ENCODE data around the gene P2RY11.

Gene P2RY11

DNA sequence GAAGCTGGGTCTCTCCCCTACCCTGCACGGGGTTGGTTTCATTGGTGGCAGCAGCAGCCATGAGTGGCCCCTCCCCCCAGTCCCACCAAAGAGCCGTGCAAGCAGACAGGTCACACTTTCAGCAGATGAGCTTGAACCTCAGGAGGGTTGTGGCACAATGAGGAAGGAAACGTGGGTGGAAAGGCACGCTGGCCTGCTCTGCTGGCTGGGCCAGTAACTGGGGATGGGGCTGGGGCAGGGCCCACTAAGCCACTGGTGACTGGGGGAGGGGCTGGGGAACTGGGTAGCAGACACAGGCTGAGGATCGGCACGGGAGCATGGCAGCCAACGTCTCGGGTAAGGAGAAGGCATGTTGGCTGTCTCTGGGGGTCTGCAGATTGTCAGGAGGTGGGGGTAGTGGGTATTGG lies at the start of gene P2RY11:
TSS of gene P2RY11 (plus strand) at position 289 of the 407 bp plus-strand sequence. CDS start at position 318, 29 bp downstream.
- no peak for DNase-seq (ENCODE audit: extremely low spot score)
- ChIA-PET POLR2A (interaction anchor here (1.6 kb wide), 1 partner anchor 15 kb away, joined by 4 read pairs; no protein-coding TSS in a partner anchor), CTCF (interaction anchor here (0.8 to 0.9 kb wide), 2 partner anchors 31 to 84 kb away, joined by 3 to 6 read pairs; no protein-coding TSS in a partner anchor)
- TF ChIP-seq ELF4 (IDR thresholded peaks at IDR 0.05) (no peak), HDGF (IDR thresholded peaks at IDR 0.05; ENCODE audit: borderline replicate concordance) (no peak), TARDBP (IDR thresholded peaks at IDR 0.05) (no peak), L3MBTL2 (conservative IDR thresholded peaks at IDR 0.05) (no peak), FOXK2 (IDR thresholded peaks at IDR 0.05) (no peak)

GRCh38 chr19:10061717-10062310 lies 49.7 kb upstream of the P2RY11 start:
- ChIA-PET CTCF (no interaction called here), POLR2A (no interaction called here)
- peak; percentile 35 for DNase-seq (ENCODE audit: extremely low spot score)
- no peak for TF ChIP-seq BHLHE40 (IDR thresholded peaks at IDR 0.05; ENCODE audit: borderline replicate concordance)
- TF ChIP-seq L3MBTL2 (conservative IDR thresholded peaks at IDR 0.05) = no peak
- TF ChIP-seq ARNT (IDR thresholded peaks at IDR 0.05) = no peak
- TF ChIP-seq, protein P1, sequence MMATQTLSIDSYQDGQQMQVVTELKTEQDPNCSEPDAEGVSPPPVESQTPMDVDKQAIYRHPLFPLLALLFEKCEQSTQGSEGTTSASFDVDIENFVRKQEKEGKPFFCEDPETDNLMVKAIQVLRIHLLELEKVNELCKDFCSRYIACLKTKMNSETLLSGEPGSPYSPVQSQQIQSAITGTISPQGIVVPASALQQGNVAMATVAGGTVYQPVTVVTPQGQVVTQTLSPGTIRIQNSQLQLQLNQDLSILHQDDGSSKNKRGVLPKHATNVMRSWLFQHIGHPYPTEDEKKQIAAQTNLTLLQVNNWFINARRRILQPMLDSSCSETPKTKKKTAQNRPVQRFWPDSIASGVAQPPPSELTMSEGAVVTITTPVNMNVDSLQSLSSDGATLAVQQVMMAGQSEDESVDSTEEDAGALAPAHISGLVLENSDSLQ (IDR thresholded peaks at IDR 0.05) = no peak
- no peak for TF ChIP-seq ZNF384 (IDR thresholded peaks at IDR 0.05)
- no peak for TF ChIP-seq FOXA1 (IDR thresholded peaks at IDR 0.05)
- TF ChIP-seq TARDBP (IDR thresholded peaks at IDR 0.05) = no peak
- TF ChIP-seq NFRKB (IDR thresholded peaks at IDR 0.05) = no peak
- TF ChIP-seq LEF1 (IDR thresholded peaks at IDR 0.05; ENCODE audit: borderline replicate concordance) = no peak
- no peak for TF ChIP-seq SP1 (IDR thresholded peaks at IDR 0.05)

DNA sequence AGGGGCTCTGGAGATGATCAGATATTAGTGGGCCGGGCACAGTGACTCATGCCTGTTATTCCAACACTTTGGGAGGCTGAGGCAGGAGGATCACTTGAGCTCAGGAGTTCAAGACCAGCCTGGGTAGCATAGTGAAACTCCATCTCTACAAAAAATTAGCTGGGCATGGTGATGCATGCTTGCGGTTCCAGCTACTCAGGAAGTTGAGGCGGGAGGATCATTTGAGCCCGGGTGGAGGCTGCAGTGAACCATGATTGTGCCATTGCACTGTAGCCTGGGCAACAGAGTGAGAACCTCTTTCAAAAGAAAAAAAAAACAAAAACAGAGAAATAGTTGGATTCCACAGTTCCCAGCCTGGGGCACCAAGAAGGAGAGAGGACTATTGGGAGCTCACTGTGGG lies 43.3 kb upstream of the P2RY11 start:
- no peak for TF ChIP-seq LEF1 (IDR thresholded peaks at IDR 0.05; ENCODE audit: borderline replicate concordance)
- no peak for TF ChIP-seq FOXK2 (IDR thresholded peaks at IDR 0.05)
- TF ChIP-seq CTBP1 (IDR thresholded peaks at IDR 0.05; ENCODE audit: borderline replicate concordance) = no peak
- no peak for TF ChIP-seq SP1 (IDR thresholded peaks at IDR 0.05)
- no peak for TF ChIP-seq ARNT (IDR thresholded peaks at IDR 0.05)
- no peak for TF ChIP-seq ELF4 (IDR thresholded peaks at IDR 0.05)
- TF ChIP-seq, protein P1 (IDR thresholded peaks at IDR 0.05) = no peak
- TF ChIP-seq BHLHE40 (IDR thresholded peaks at IDR 0.05; ENCODE audit: borderline replicate concordance) = no peak
- no peak for TF ChIP-seq L3MBTL2 (conservative IDR thresholded peaks at IDR 0.05)
- TF ChIP-seq HDGF (IDR thresholded peaks at IDR 0.05; ENCODE audit: borderline replicate concordance) = no peak
- TF ChIP-seq FOXM1 (IDR thresholded peaks at IDR 0.05; ENCODE audit: borderline replicate concordance) = no peak
- no peak for DNase-seq (ENCODE audit: extremely low spot score)
- CTCF ChIA-PET = no interaction called here
- POLR2A ChIA-PET = no interaction called here

- no peak for DNase-seq (ENCODE audit: extremely low spot score)
- CTCF ChIA-PET = no interaction called here
- POLR2A ChIA-PET = interaction anchor here (1.1 kb wide), 1 partner anchor 9 kb away, joined by 3 read pairs; no protein-coding TSS in a partner anchor
- no peak for TF ChIP-seq FOXM1 (IDR thresholded peaks at IDR 0.05; ENCODE audit: borderline replicate concordance)
Observed at GRCh38 chr19:10069046-10069445, 42.4 kb upstream of the P2RY11 start.

DNA sequence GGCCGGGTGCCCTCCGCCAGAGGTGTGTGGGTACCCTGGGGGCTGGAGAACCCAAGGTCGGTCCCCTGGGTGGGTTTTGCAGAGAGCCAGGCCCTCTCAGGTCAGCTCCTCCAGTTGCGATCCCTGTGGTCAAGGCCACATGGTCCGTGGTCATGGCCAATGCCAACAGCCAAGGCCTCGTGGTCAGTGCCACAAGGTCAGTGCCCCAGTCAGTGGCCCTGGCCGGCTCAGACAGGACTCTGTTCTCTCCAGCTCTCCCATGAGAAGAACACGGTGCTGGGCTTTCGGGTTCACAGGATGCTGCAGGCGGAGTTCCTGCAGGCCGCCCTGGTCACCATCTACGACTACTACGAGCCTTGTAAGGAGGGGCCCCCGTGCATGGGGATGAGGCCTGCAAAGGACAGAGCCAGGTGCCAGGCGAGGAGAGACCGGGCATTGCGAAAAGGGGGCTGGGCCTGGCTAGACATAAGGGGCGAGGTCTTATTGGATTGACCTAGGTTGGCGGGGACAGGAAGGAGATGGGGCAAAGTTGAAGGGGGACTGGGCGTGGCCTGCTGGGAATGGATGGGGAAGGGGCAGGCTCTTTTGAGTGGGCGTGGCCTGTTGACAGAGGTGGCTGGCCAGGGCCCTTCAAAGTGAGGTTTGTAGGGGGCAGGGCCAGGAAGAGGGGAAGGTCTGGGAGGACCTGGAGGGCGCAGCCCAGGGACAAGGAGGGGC lies 40.6 kb upstream of the P2RY11 start:
- no peak for TF ChIP-seq ELF4 (IDR thresholded peaks at IDR 0.05)
- CTCF ChIA-PET = no interaction called here
- DNase-seq (ENCODE audit: extremely low spot score) = no peak
- POLR2A ChIA-PET = interaction anchor here (0.7 kb wide), 1 partner anchor 25 kb away, joined by 3 read pairs; no protein-coding TSS in a partner anchor

GRCh38 chr19:10074153-10074552 lies 37.3 kb upstream of the P2RY11 start:
- DNase-seq (ENCODE audit: extremely low spot score) = peak; percentile 42
- ChIA-PET CTCF (no interaction called here), POLR2A (no interaction called here)
- 0 out of 2 replicates have a peak, but pooled peaks have one; percentile 12 for TF ChIP-seq L3MBTL2 (conservative IDR thresholded peaks at IDR 0.05)
- no peak for TF ChIP-seq FOXM1 (IDR thresholded peaks at IDR 0.05; ENCODE audit: borderline replicate concordance)
- no peak for TF ChIP-seq ELF4 (IDR thresholded peaks at IDR 0.05)
- no peak for TF ChIP-seq BHLHE40 (IDR thresholded peaks at IDR 0.05; ENCODE audit: borderline replicate concordance)
- TF ChIP-seq SUZ12 (IDR thresholded peaks at IDR 0.05) = no peak
- no peak for TF ChIP-seq HDGF (IDR thresholded peaks at IDR 0.05; ENCODE audit: borderline replicate concordance)
- TF ChIP-seq ARNT (IDR thresholded peaks at IDR 0.05) = no peak
- TF ChIP-seq FOXK2 (IDR thresholded peaks at IDR 0.05) = no peak

- ChIA-PET CTCF (no interaction called here), POLR2A (no interaction called here)
- TF ChIP-seq ZNF384 (IDR thresholded peaks at IDR 0.05) (no peak), HDGF (IDR thresholded peaks at IDR 0.05; ENCODE audit: borderline replicate concordance) (no peak), ELF4 (IDR thresholded peaks at IDR 0.05) (no peak), L3MBTL2 (conservative IDR thresholded peaks at IDR 0.05) (no peak), NFRKB (IDR thresholded peaks at IDR 0.05) (no peak), TARDBP (IDR thresholded peaks at IDR 0.05) (no peak), FOXA1 (IDR thresholded peaks at IDR 0.05) (no peak), BHLHE40 (IDR thresholded peaks at IDR 0.05; ENCODE audit: borderline replicate concordance) (no peak), FOXK2 (IDR thresholded peaks at IDR 0.05) (no peak), FOXM1 (IDR thresholded peaks at IDR 0.05; ENCODE audit: borderline replicate concordance) (no peak)
- no peak for DNase-seq (ENCODE audit: extremely low spot score)
Observed at GRCh38 chr19:10076535-10076934, 35.0 kb upstream of the P2RY11 start.

Measured in HEK293T (cell line).